Mesendoderm (in vitro differentiated cells): ENCODE data around the gene CPNE4.
A peak's percentile ranks its signal among the peaks of the same experiment; 100 is the strongest.

ENCODE experiments used
- DNase-seq: peaks from one replicate; pipeline ENCODE4 v3.0.0; 2013
- H2AK5ac ChIP-seq: 2 replicates; pipeline ENCODE4 v1.6.1; 2013; ENCODE audit warnings: low read length, inconsistent platforms
- H2BK120ac ChIP-seq: 2 replicates; pipeline ENCODE4 v1.6.1; 2013; ENCODE audit warnings: low read depth, mild to moderate bottlenecking, low read length, moderate library complexity, mixed read lengths
- H2BK15ac ChIP-seq: replicated peaks from 2 replicates; pipeline ENCODE4 v1.6.1; 2013; ENCODE audit warnings: low read depth, mild to moderate bottlenecking, moderate library complexity
- H2BK5ac ChIP-seq: 2 replicates; pipeline ENCODE4 v1.6.1; 2013; ENCODE audit warnings: low read length, inconsistent platforms
- H3K18ac ChIP-seq: 2 replicates; pipeline ENCODE4 v1.6.1; 2013; ENCODE audit warnings: mild to moderate bottlenecking, low read length, mixed read lengths
- H3K23ac ChIP-seq: one replicate; pipeline ENCODE4 v1.6.1; 2013; ENCODE audit warnings: low read length
- H3K27ac ChIP-seq: 2 replicates; pipeline ENCODE4 v1.5.1; 2013; ENCODE audit warnings: low read depth, mild to moderate bottlenecking, inconsistent platforms, low read length, moderate library complexity
- H3K27me3 ChIP-seq: 2 replicates; pipeline ENCODE4 v1.6.1; 2013; ENCODE audit warnings: low read length, control low read depth, mild to moderate bottlenecking, inconsistent platforms; ENCODE audit not compliant: insufficient read depth, poor library complexity
- H3K36me3 ChIP-seq: 2 replicates; pipeline ENCODE4 v1.6.1; 2013; ENCODE audit warnings: low read length, inconsistent platforms; ENCODE audit not compliant: control insufficient read depth, insufficient read depth
- H3K4ac ChIP-seq: one replicate; pipeline ENCODE4 v1.6.1; 2013; ENCODE audit warnings: low read depth, mild to moderate bottlenecking, low read length, moderate library complexity
- H3K4me1 ChIP-seq: 2 replicates; pipeline ENCODE4 v1.6.1; 2013; ENCODE audit warnings: low read depth, low read length, inconsistent platforms; ENCODE audit not compliant: control insufficient read depth
- H3K4me2 ChIP-seq: 2 replicates; pipeline ENCODE4 v1.6.1; 2013; ENCODE audit warnings: low read length
- H3K4me3 ChIP-seq: 2 replicates; pipeline ENCODE4 v1.5.1; 2013; ENCODE audit warnings: mild to moderate bottlenecking, low read length
- H3K56ac ChIP-seq: one replicate; pipeline ENCODE4 v1.6.1; 2013; ENCODE audit warnings: low read length
- H3K79me1 ChIP-seq: 2 replicates; pipeline ENCODE4 v1.6.1; 2013; ENCODE audit warnings: low read length, inconsistent platforms
- H3K79me2 ChIP-seq: 2 replicates; pipeline ENCODE4 v1.6.1; 2013; ENCODE audit warnings: mild to moderate bottlenecking, low read length; ENCODE audit not compliant: control insufficient read depth, insufficient read depth
- H3K9ac ChIP-seq: 2 replicates; pipeline ENCODE4 v1.6.1; 2013; ENCODE audit warnings: low read length, inconsistent platforms
- H4K5ac ChIP-seq: one replicate; pipeline ENCODE4 v1.6.1; 2013; ENCODE audit warnings: low read length
- H4K8ac ChIP-seq: one replicate; pipeline ENCODE4 v1.6.1; 2013; ENCODE audit warnings: low read depth, mild to moderate bottlenecking, control low read depth, low read length, moderate library complexity
- WGBS: extraction: QIAGEN DNeasy Blood & Tissue Kit; methylation state at CpG from one replicate; pipeline ENCODE4 v1.1.7; 2013; ENCODE audit warnings: low lambda C conversion rate, missing lambda C conversion rate; ENCODE audit not compliant: insufficient coverage; ENCODE audit errors: extremely low coverage; 5-methylcytosine and 5-hydroxymethylcytosine counted together

Gene CPNE4

DNA sequence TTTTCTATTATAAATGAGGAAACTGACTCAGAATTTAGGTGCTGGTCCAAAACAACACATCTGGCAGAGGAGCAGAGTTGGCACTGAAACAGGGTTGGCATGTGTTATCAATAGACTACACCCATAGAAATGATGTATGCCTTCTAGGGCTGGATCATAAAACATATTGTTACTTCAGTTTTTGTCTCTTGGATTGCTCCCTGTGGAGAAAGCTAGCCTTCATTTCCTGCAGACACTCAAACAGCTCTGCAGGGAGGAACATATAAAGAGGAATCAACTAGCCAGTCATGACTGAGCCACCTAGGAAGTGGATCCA is 531.5 kb downstream of the CPNE4 start:
- Histone ChIP-seq H3K27me3 (no peaks in the 10 kb centered on the region), H4K5ac (peak overlapping the region; percentile 98), H2BK120ac (no peak overlapping the region), H3K4me2 (no peak overlapping the region), H3K36me3 (no peaks in the 10 kb centered on the region), H3K56ac (no peak overlapping the region), H3K23ac (no peak overlapping the region), H3K79me2 (peaks cover 26% of the 10 kb centered on the region), H3K18ac (no peak overlapping the region), H2BK5ac (no peak overlapping the region), H3K4me3 (no peak overlapping the region), H2AK5ac (no peak overlapping the region), H2BK15ac (no peak overlapping the region), H3K27ac (no peak overlapping the region), H3K4me1 (peaks cover 3% of the 10 kb centered on the region), H3K4ac (no peak overlapping the region), H4K8ac (peak overlapping the region; percentile 98), H3K79me1 (peaks cover 4% of the 10 kb centered on the region), H3K9ac (no peak overlapping the region)
- DNase-seq, result no peak

DNA sequence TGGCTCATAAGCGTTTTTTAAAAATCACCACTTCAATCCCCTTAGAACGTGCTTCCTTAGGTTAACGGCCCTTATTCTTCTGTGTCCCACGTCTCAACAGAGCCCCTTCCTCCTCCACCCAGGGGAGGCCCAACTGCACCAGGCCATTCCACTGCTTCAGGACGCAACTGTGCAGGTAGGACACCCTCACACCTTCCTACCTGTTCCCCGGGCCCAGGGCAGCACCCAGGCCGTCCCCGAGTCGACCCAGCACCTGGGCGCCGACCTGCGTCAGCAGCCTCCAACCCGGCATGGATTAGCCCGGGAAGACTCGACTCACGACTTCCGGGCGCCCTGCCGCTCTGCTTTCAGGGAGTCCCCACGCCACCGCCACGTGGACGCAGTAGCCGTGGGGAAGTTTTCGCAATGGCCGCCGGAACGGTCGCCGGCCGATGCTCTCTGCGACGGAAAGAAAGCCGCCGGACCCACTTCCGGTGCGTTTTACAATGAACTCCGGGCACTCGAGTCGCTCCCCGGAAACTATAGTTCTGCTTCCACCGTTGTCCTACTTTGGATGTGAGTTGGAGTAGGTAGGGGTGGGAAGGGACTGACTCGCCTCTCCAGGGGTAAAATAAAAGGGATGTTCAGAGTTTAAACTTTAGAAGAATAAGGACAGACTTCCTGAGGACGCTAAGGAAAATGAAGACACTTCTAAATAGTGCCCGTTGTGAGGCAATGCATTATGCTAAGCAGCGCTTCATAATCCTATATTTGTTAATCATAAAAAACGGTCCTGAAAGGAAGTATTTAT is 532.1 kb downstream of the CPNE4 start, which contains the start of gene MRPL3:
Gene MRPL3 (minus strand): TSS at position 442 of the 790 bp plus-strand sequence. CDS start 150 bp downstream, at position 292.
- Histone ChIP-seq H3K79me1 (peaks cover 4% of the 10 kb centered on the region), H3K36me3 (peaks cover 1% of the 10 kb centered on the region), H3K27me3 (no peaks in the 10 kb centered on the region), H3K56ac (peak within 1 kb of the TSS; percentile 99), H3K18ac (peak within 1 kb of the TSS; percentile 0), H3K4me2 (peak within 1 kb of the TSS; percentile 95), H2BK5ac (peak within 1 kb of the TSS; percentile 83), H3K4me1 (peaks cover 3% of the 10 kb centered on the region), H3K79me2 (peaks cover 26% of the 10 kb centered on the region), H2AK5ac (peak within 1 kb of the TSS; percentile 94), H3K27ac (no peak within 1 kb of the TSS), H2BK120ac (no peak within 1 kb of the TSS), H3K9ac (peak within 1 kb of the TSS; percentile 100), H4K8ac (peak within 1 kb of the TSS; percentile 98), H4K5ac (peak within 1 kb of the TSS; percentile 98), H3K23ac (peak within 1 kb of the TSS; percentile 92), H3K4ac (peak within 1 kb of the TSS; percentile 21), H3K4me3 (peak within 1 kb of the TSS; percentile 100), H2BK15ac (no peak within 1 kb of the TSS)
- no CpG with 5 or more reads among the region's 47 CpGs for WGBS
- peak; percentile 93 for DNase-seq

DNA sequence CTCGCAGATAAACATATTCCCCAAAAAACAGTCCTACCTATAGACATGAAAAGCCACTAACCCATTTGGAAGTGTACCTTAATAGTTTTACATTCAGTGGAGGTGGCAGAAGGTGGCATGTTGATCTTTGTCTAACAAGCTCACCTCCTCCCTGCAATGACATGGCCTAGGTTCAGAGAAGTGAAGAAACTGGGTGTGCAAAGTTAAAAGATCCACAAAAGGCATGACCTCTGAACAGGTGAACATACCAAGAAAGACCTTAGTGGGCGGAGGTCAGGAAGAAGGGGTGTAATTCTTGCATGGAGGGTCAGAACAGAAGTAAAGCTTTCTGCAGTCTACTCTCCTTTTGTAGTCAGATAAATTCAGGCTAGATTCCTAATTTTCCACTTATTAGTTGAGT is 532.9 kb downstream of the CPNE4 start:
- H3K18ac ChIP-seq, result no peak overlapping the region
- no peak overlapping the region for H3K27ac ChIP-seq

DNA sequence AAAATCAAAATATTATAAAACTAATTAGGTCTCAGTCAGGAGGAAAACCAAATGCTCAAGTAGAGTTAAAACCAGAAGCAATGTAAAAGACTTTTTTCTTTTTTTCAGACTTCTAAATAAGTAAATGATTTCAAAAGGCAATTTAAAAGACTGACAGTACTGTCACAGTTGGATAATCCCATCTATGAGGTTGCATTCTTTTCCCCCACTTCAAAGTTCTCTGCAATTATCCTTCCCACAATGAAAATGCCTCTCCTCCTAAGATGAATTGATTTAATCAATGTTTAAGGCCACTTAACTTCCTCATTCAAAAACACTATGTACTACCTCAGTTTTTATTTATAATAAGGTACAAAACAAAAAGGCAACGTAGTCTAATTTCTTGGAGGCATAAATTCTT is 540.1 kb downstream of the CPNE4 start:
- no CpG with 5 or more reads among the region's 1 CpG for WGBS
- no peak for DNase-seq

More for the DNA sequence above, 532.9 kb downstream of the CPNE4 start:
- Histone ChIP-seq H2BK120ac (no peak overlapping the region), H3K36me3 (peaks cover 2% of the 10 kb centered on the region), H2AK5ac (peak overlapping the region; percentile 72), H3K4me2 (peak overlapping the region; percentile 95), H2BK5ac (no peak overlapping the region), H3K4me1 (peaks cover 3% of the 10 kb centered on the region), H3K79me1 (peaks cover 4% of the 10 kb centered on the region), H3K4ac (no peak overlapping the region), H3K4me3 (peak overlapping the region; percentile 100), H3K27me3 (no peaks in the 10 kb centered on the region), H3K23ac (no peak overlapping the region), H3K56ac (peak overlapping the region; percentile 99), H3K9ac (peak overlapping the region; percentile 100), H4K5ac (peak overlapping the region; percentile 90), H3K79me2 (peaks cover 26% of the 10 kb centered on the region), H2BK15ac (no peak overlapping the region), H4K8ac (no peak overlapping the region)
- no CpG with 5 or more reads among the region's 2 CpGs for WGBS
- DNase-seq, result peak; percentile 8

DNA sequence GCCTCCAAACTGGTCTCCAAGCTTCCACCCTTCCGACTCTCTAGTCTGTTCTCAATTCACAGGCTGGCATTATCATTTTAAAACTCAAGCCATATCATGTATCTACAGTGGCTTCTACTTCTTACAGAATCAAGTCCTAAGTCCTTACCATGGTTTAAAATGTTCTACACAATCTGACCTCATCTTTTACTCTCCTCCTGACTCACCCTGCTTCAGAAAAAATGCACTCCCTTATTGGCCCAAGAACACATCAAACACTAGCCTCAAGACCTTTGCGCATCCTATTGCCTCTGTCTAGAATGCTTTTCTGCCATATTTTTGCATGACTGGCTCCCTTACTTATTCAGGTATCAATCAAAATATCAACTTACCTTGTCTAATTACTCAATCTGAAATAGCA is 543.0 kb downstream of the CPNE4 start:
- Histone ChIP-seq H3K56ac (no peak overlapping the region), H2BK15ac (no peak overlapping the region), H4K5ac (no peak overlapping the region), H3K23ac (no peak overlapping the region), H3K4me1 (no peaks in the 10 kb centered on the region), H3K4me2 (no peak overlapping the region), H2BK120ac (no peak overlapping the region), H4K8ac (no peak overlapping the region), H3K4me3 (no peak overlapping the region), H2AK5ac (no peak overlapping the region), H2BK5ac (no peak overlapping the region), H3K18ac (no peak overlapping the region), H3K79me2 (peaks cover 13% of the 10 kb centered on the region), H3K4ac (no peak overlapping the region), H3K27me3 (no peaks in the 10 kb centered on the region), H3K9ac (no peak overlapping the region), H3K79me1 (peaks cover 14% of the 10 kb centered on the region), H3K36me3 (peaks cover 3% of the 10 kb centered on the region), H3K27ac (no peak overlapping the region)
- no CpG with 5 or more reads among the region's 2 CpGs for WGBS
- DNase-seq, result no peak

More for the DNA sequence above, 540.1 kb downstream of the CPNE4 start:
- Histone ChIP-seq H4K8ac (no peak overlapping the region), H3K27ac (no peak overlapping the region), H3K79me2 (peaks cover 14% of the 10 kb centered on the region), H2BK15ac (no peak overlapping the region), H2BK5ac (no peak overlapping the region), H4K5ac (no peak overlapping the region), H3K36me3 (peaks cover 7% of the 10 kb centered on the region), H3K4me1 (no peaks in the 10 kb centered on the region), H3K4me3 (no peak overlapping the region), H3K27me3 (no peaks in the 10 kb centered on the region), H3K4me2 (no peak overlapping the region), H3K4ac (no peak overlapping the region), H2AK5ac (no peak overlapping the region), H3K18ac (no peak overlapping the region), H2BK120ac (no peak overlapping the region), H3K9ac (no peak overlapping the region), H3K79me1 (peaks cover 16% of the 10 kb centered on the region), H3K23ac (no peak overlapping the region), H3K56ac (no peak overlapping the region)

DNA sequence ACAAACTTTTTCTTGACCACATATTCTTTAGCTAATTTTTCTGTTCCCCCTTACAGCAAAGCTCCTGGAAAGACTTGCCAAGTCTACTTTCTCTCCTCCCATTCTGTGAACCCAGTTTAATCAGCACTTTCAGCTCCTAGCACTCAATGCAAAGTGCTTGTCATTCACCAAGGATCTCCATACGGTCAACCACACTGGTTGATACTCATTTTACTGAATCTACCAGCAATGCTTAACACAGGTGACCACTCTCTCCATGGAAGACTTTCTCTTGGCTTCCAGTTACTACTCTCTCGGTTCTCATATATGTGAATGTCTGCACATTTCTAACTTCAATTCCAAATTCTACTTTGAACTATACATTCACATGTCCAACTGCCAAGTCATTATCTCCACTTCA is 543.7 kb downstream of the CPNE4 start:
- no peak overlapping the region for H3K56ac ChIP-seq
- no peaks in the 10 kb centered on the region for H3K27me3 ChIP-seq
- H3K9ac ChIP-seq, result no peak overlapping the region
- no peak overlapping the region for H4K8ac ChIP-seq
- no peak overlapping the region for H3K4ac ChIP-seq
- H2BK15ac ChIP-seq, result no peak overlapping the region
- WGBS, result no CpG with 5 or more reads among the region's 2 CpGs
- H3K23ac ChIP-seq, result no peak overlapping the region
- H3K79me2 ChIP-seq, result peaks cover 12% of the 10 kb centered on the region
- no peak overlapping the region for H4K5ac ChIP-seq
- no peak overlapping the region for H2AK5ac ChIP-seq
- H3K36me3 ChIP-seq, result peaks cover 1% of the 10 kb centered on the region
- peaks cover 13% of the 10 kb centered on the region for H3K79me1 ChIP-seq
- H3K4me2 ChIP-seq, result no peak overlapping the region
- no peak overlapping the region for H3K4me3 ChIP-seq
- H3K4me1 ChIP-seq, result no peaks in the 10 kb centered on the region
- DNase-seq, result no peak
- no peak overlapping the region for H2BK120ac ChIP-seq
- H3K18ac ChIP-seq, result no peak overlapping the region
- H3K27ac ChIP-seq, result no peak overlapping the region
- no peak overlapping the region for H2BK5ac ChIP-seq
